ENCODE results near the gene C3orf80.

The C3orf80 gene

GRCh38 chr3:160210799-160211221 is 14.4 kb upstream of the C3orf80 start:
- no peak for TF ChIP-seq ZFP30 (CRISPR knock-in tag; IDR thresholded peaks at IDR 0.05)
- TF ChIP-seq CREB5 (CRISPR knock-in tag; IDR thresholded peaks at IDR 0.05; ENCODE audit: low read depth): no peak
- TF ChIP-seq TSHZ2 (CRISPR knock-in tag; IDR thresholded peaks at IDR 0.05): no peak
- TF ChIP-seq PPARA (CRISPR knock-in tag; IDR thresholded peaks at IDR 0.05; ENCODE audit: borderline replicate concordance): no peak
- no peak for TF ChIP-seq SNAI2 (CRISPR knock-in tag; IDR thresholded peaks at IDR 0.05)
- no peak for TF ChIP-seq TCF4 (CRISPR knock-in tag; IDR thresholded peaks at IDR 0.05; ENCODE audit: borderline replicate concordance)
- no peak for TF ChIP-seq RARB (CRISPR knock-in tag; IDR thresholded peaks at IDR 0.05)
- no peak for TF ChIP-seq CSRNP3 (CRISPR knock-in tag; IDR thresholded peaks at IDR 0.05)
- TF ChIP-seq ARNTL (CRISPR knock-in tag; IDR thresholded peaks at IDR 0.05; ENCODE audit: borderline replicate concordance, low read depth): no peak
- TF ChIP-seq OSR1 (CRISPR knock-in tag; IDR thresholded peaks at IDR 0.05): no peak
- no peak for TF ChIP-seq GLIS3 (CRISPR knock-in tag; IDR thresholded peaks at IDR 0.05)
- no peak for TF ChIP-seq ZC3H10 (CRISPR knock-in tag; IDR thresholded peaks at IDR 0.05)
- no peak for TF ChIP-seq ZNF8 (CRISPR knock-in tag; IDR thresholded peaks at IDR 0.05)
- TF ChIP-seq ZNF70 (CRISPR knock-in tag; IDR thresholded peaks at IDR 0.05): no peak
- ATAC-seq: peak; percentile 74

- no peak for ATAC-seq
- TF ChIP-seq PPARA (CRISPR knock-in tag; IDR thresholded peaks at IDR 0.05; ENCODE audit: borderline replicate concordance): no peak
- no peak for TF ChIP-seq CREB5 (CRISPR knock-in tag; IDR thresholded peaks at IDR 0.05; ENCODE audit: low read depth)
- no peak for TF ChIP-seq GLIS3 (CRISPR knock-in tag; IDR thresholded peaks at IDR 0.05)
- no peak for TF ChIP-seq ZFP30 (CRISPR knock-in tag; IDR thresholded peaks at IDR 0.05)
- no peak for TF ChIP-seq ZNF565 (CRISPR knock-in tag; conservative IDR thresholded peaks at IDR 0.05; ENCODE audit: low read depth)
- no peak for TF ChIP-seq SNAI2 (CRISPR knock-in tag; IDR thresholded peaks at IDR 0.05)
- no peak for TF ChIP-seq ZC3H10 (CRISPR knock-in tag; IDR thresholded peaks at IDR 0.05)
- TF ChIP-seq ZFP3 (CRISPR knock-in tag; IDR thresholded peaks at IDR 0.05): no peak
- TF ChIP-seq CSRNP3 (CRISPR knock-in tag; IDR thresholded peaks at IDR 0.05): no peak
- no peak for TF ChIP-seq TCF4 (CRISPR knock-in tag; IDR thresholded peaks at IDR 0.05; ENCODE audit: borderline replicate concordance)
Observed at GRCh38 chr3:160213191-160213590, 12.0 kb upstream of the C3orf80 start.

GRCh38 chr3:160217675-160218074 is 7.5 kb upstream of the C3orf80 start:
- no peak for ATAC-seq
- no peak for TF ChIP-seq GLIS3 (CRISPR knock-in tag; IDR thresholded peaks at IDR 0.05)
- TF ChIP-seq OSR1 (CRISPR knock-in tag; IDR thresholded peaks at IDR 0.05): no peak
- no peak for TF ChIP-seq CSDC2 (CRISPR knock-in tag; IDR thresholded peaks at IDR 0.05)
- no peak for TF ChIP-seq ZC3H10 (CRISPR knock-in tag; IDR thresholded peaks at IDR 0.05)
- TF ChIP-seq SNAI2 (CRISPR knock-in tag; IDR thresholded peaks at IDR 0.05): no peak
- no peak for TF ChIP-seq ZFP30 (CRISPR knock-in tag; IDR thresholded peaks at IDR 0.05)
- TF ChIP-seq TOX (CRISPR knock-in tag; IDR thresholded peaks at IDR 0.05; ENCODE audit: borderline replicate concordance): no peak

- ATAC-seq: no peak
- TF ChIP-seq PATZ1 (CRISPR knock-in tag; IDR thresholded peaks at IDR 0.05; ENCODE audit: borderline replicate concordance) (no peak), ZC3H10 (CRISPR knock-in tag; IDR thresholded peaks at IDR 0.05) (no peak), OSR1 (CRISPR knock-in tag; IDR thresholded peaks at IDR 0.05) (no peak), ZNF565 (CRISPR knock-in tag; conservative IDR thresholded peaks at IDR 0.05; ENCODE audit: low read depth) (no peak), RARB (CRISPR knock-in tag; IDR thresholded peaks at IDR 0.05) (no peak), ZNF8 (CRISPR knock-in tag; IDR thresholded peaks at IDR 0.05) (no peak), POU6F1 (CRISPR knock-in tag; IDR thresholded peaks at IDR 0.05; ENCODE audit: borderline replicate concordance, low read depth) (no peak), CSRNP3 (CRISPR knock-in tag; IDR thresholded peaks at IDR 0.05) (no peak), SNAI2 (CRISPR knock-in tag; IDR thresholded peaks at IDR 0.05) (no peak), TCF4 (CRISPR knock-in tag; IDR thresholded peaks at IDR 0.05; ENCODE audit: borderline replicate concordance) (no peak), ARNTL (CRISPR knock-in tag; IDR thresholded peaks at IDR 0.05; ENCODE audit: borderline replicate concordance, low read depth) (no peak)
Observed at GRCh38 chr3:160218136-160218535, 7.1 kb upstream of the C3orf80 start.

Measured in SK-N-SH treated with all-trans-retinoic acid at 6 μM for 48 hours (cell line).